ENCODE results near the gene FADS6. TPM values are rescaled to one million over a fixed set of nuclear protein-coding genes. Genes with fewer than 3 reads are reported as not detected.
"Not testable (repeated sequence)": the region's sequence is repeated elsewhere in the genome, so short reads cannot be mapped to it uniquely, and the experiment has no call there.

The FADS6 gene
- total and polyA plus RNA-seq, 4 donors, result 1.9 to 8.7 (median 6.3) TPM

DNA sequence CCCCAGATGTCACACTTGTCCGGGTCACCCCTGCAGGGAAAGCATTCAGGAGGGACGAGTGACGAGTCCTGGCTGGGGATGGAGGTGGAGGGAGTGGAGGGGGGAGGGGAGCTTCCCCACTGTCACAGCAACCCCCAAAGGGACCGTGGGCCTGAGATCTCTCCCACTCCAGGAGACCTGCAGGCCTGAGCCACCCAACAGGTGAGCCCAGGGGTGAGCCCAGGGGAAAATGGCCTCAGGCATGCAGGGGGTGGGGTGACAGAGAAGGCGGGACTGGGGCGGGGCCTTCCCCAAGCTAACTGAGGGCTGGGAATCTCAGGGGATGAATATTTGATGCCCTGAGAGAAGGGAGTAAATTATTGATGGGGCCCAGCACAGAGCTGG lies 27.2 kb upstream of the FADS6 start:
- H3K9me3 ChIP-seq (ENCODE audit: control insufficient read depth, insufficient read depth, low read length), result no peaks in the 10 kb centered on the region
- H3K36me3 ChIP-seq (ENCODE audit: control insufficient read depth, insufficient read depth, low read length), result no peaks in the 10 kb centered on the region
- no peak for DNase-seq (ENCODE audit: low read depth in 4 of 6, low spot score in 6 of 6)
- 64% methylated on average over 3 of the region's 6 CpGs for WGBS (ENCODE audit: insufficient coverage)
- H3K4me3 ChIP-seq (ENCODE audit: low read depth, low read length), result no peak overlapping the region
- H3K27ac ChIP-seq (ENCODE audit: low read depth, low read length), result no peak overlapping the region
- H3K4me1 ChIP-seq (ENCODE audit: control insufficient read depth, insufficient read depth, low read length), result peaks cover 41% of the 10 kb centered on the region
- H3K27me3 ChIP-seq (ENCODE audit: control insufficient read depth, insufficient read depth, low read length), result peaks cover 39% of the 10 kb centered on the region

- Histone ChIP-seq H3K4me3 (ENCODE audit: low read depth, low read length) (no peak overlapping the region), H3K27ac (ENCODE audit: low read depth, low read length) (no peak overlapping the region), H3K4me1 (ENCODE audit: control insufficient read depth, insufficient read depth, low read length) (peaks cover 41% of the 10 kb centered on the region), H3K36me3 (ENCODE audit: control insufficient read depth, insufficient read depth, low read length) (no peaks in the 10 kb centered on the region), H3K27me3 (ENCODE audit: control insufficient read depth, insufficient read depth, low read length) (peaks cover 35% of the 10 kb centered on the region), H3K9me3 (ENCODE audit: control insufficient read depth, insufficient read depth, low read length) (no peaks in the 10 kb centered on the region)
- DNase-seq (ENCODE audit: low read depth in 4 of 6, low spot score in 6 of 6), result peak in 1 of 6 donors; percentile 21
- WGBS (ENCODE audit: insufficient coverage), result 80% methylated on average over 27 of the region's 27 CpGs
Observed at GRCh38 chr17:74920306-74920620, 26.8 kb upstream of the FADS6 start.

GRCh38 chr17:74919440-74920305 lies 26.2 kb upstream of the FADS6 start:
- DNase-seq (ENCODE audit: low read depth in 4 of 6, low spot score in 6 of 6), result peak in 1 of 6 donors; percentile 11
- H3K27me3 ChIP-seq (ENCODE audit: control insufficient read depth, insufficient read depth, low read length), result peaks cover 29% of the 10 kb centered on the region
- H3K36me3 ChIP-seq (ENCODE audit: control insufficient read depth, insufficient read depth, low read length), result no peaks in the 10 kb centered on the region
- no peaks in the 10 kb centered on the region for H3K9me3 ChIP-seq (ENCODE audit: control insufficient read depth, insufficient read depth, low read length)
- 68% methylated on average over 67 of the region's 67 CpGs for WGBS (ENCODE audit: insufficient coverage)
- H3K4me3 ChIP-seq (ENCODE audit: low read depth, low read length), result no peak overlapping the region
- peaks cover 38% of the 10 kb centered on the region for H3K4me1 ChIP-seq (ENCODE audit: control insufficient read depth, insufficient read depth, low read length)
- no peak overlapping the region for H3K27ac ChIP-seq (ENCODE audit: low read depth, low read length)

DNA sequence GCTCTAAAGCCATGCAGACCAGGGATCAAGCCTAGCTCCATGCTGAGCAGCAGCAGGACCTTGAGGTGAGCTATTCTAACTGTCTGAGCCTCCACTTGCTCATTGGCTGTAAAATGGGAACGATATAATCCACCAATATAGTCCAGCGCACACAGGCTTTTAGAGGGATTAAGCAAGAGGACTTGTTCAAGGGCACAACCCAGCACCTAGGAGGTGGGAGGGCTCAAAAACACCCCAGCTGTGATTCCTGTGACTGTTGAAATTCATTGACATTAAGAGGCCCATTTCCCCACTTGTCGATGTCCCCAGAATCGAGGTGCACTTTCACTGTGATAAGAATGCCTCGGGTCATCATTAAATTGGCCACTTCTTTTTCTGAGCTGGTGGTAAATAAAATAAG lies 25.5 kb upstream of the FADS6 start:
- Histone ChIP-seq H3K4me1 (ENCODE audit: control insufficient read depth, insufficient read depth, low read length) (peaks cover 30% of the 10 kb centered on the region), H3K9me3 (ENCODE audit: control insufficient read depth, insufficient read depth, low read length) (no peaks in the 10 kb centered on the region), H3K27ac (ENCODE audit: low read depth, low read length) (no peak overlapping the region), H3K36me3 (ENCODE audit: control insufficient read depth, insufficient read depth, low read length) (no peaks in the 10 kb centered on the region), H3K27me3 (ENCODE audit: control insufficient read depth, insufficient read depth, low read length) (peaks cover 22% of the 10 kb centered on the region), H3K4me3 (ENCODE audit: low read depth, low read length) (no peak overlapping the region)
- 100% methylated on average over 2 of the region's 5 CpGs for WGBS (ENCODE audit: insufficient coverage)
- DNase-seq (ENCODE audit: low read depth in 4 of 6, low spot score in 6 of 6), result no peak

- no peaks in the 10 kb centered on the region for H3K9me3 ChIP-seq (ENCODE audit: control insufficient read depth, insufficient read depth, low read length)
- no peak for DNase-seq (ENCODE audit: low read depth in 4 of 6, low spot score in 6 of 6)
- H3K27ac ChIP-seq (ENCODE audit: low read depth, low read length), result no peak overlapping the region
- H3K4me1 ChIP-seq (ENCODE audit: control insufficient read depth, insufficient read depth, low read length), result peaks cover 17% of the 10 kb centered on the region
- no peak overlapping the region for H3K4me3 ChIP-seq (ENCODE audit: low read depth, low read length)
- peaks cover 8% of the 10 kb centered on the region for H3K27me3 ChIP-seq (ENCODE audit: control insufficient read depth, insufficient read depth, low read length)
- no peaks in the 10 kb centered on the region for H3K36me3 ChIP-seq (ENCODE audit: control insufficient read depth, insufficient read depth, low read length)
- 71% methylated on average over 7 of the region's 10 CpGs for WGBS (ENCODE audit: insufficient coverage)
Observed at GRCh38 chr17:74917430-74917829, 24.0 kb upstream of the FADS6 start.

- peaks cover 5% of the 10 kb centered on the region for H3K27me3 ChIP-seq (ENCODE audit: control insufficient read depth, insufficient read depth, low read length)
- WGBS (ENCODE audit: insufficient coverage), result 96% methylated on average over 11 of the region's 11 CpGs
Observed at GRCh38 chr17:74916851-74917199, 23.4 kb upstream of the FADS6 start.

DNA sequence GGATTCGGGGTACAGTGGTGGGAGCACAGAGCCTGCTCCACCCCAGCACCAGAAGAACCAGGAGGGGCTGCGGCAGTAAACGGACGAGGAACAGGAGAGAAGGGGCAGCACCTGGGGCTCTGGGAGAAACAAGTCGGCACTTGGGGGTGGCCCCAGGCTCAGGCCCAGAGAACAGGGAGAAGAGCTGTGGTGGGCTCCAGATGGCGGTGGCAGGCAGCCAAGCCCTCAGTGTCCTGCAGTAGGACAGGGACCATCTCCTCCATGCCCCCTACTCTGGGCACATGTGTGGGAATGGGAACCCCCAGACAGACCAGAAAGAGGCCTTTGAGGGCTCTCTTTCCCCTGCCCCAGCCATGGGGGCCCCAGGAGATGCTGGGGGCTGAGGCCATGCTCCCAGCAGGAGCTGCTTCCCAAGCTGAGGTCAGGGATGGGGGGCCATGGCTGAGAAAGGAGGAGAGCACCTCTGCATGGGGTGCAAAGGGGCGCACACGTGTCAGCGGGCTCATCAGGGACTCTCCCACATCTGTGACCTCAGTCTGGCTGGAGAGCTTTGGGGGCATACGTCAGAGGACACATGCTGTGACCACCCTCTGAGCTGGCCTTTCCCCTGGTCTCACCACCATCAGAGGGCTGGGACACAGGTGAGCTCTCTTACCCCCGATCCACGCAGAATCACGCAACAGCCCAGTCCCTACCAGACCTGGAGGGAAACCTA lies 22.9 kb upstream of the FADS6 start:
- H3K4me1 ChIP-seq (ENCODE audit: control insufficient read depth, insufficient read depth, low read length), result peaks cover 8% of the 10 kb centered on the region
- no peak overlapping the region for H3K4me3 ChIP-seq (ENCODE audit: low read depth, low read length)
- H3K9me3 ChIP-seq (ENCODE audit: control insufficient read depth, insufficient read depth, low read length), result no peaks in the 10 kb centered on the region
- no peak for DNase-seq (ENCODE audit: low read depth in 4 of 6, low spot score in 6 of 6)
- 71% methylated on average over 12 of the region's 13 CpGs for WGBS (ENCODE audit: insufficient coverage)
- H3K27ac ChIP-seq (ENCODE audit: low read depth, low read length), result no peak overlapping the region
- H3K36me3 ChIP-seq (ENCODE audit: control insufficient read depth, insufficient read depth, low read length), result no peaks in the 10 kb centered on the region
- H3K27me3 ChIP-seq (ENCODE audit: control insufficient read depth, insufficient read depth, low read length), result peaks cover 1% of the 10 kb centered on the region

More at GRCh38 chr17:74916851-74917199, 23.4 kb upstream of the FADS6 start:
- peaks cover 13% of the 10 kb centered on the region for H3K4me1 ChIP-seq (ENCODE audit: control insufficient read depth, insufficient read depth, low read length)
- DNase-seq (ENCODE audit: low read depth in 4 of 6, low spot score in 6 of 6), result no peak
- H3K4me3 ChIP-seq (ENCODE audit: low read depth, low read length), result no peak overlapping the region
- no peak overlapping the region for H3K27ac ChIP-seq (ENCODE audit: low read depth, low read length)
- H3K36me3 ChIP-seq (ENCODE audit: control insufficient read depth, insufficient read depth, low read length), result no peaks in the 10 kb centered on the region
- no peaks in the 10 kb centered on the region for H3K9me3 ChIP-seq (ENCODE audit: control insufficient read depth, insufficient read depth, low read length)

DNA sequence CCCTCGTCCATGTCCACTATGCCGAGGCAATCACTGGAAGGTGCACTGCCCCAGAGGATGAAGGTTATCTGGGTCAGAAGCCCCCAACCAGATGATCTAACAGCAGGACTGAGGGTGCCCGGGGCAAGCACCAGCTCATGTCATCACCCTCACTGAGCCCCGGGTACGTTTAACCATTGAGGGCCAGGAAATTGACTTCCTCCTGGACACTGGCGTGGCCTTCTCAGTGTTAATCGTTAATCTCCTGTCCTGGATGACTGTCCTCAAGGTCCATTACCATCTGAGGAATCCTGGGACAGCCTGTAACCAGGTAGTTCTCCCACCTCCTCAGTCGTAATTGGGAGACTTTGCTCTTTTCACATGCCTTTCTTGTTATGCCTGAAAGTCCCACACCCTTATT lies 18.0 kb upstream of the FADS6 start:
- 83% methylated on average over 7 of the region's 8 CpGs for WGBS (ENCODE audit: insufficient coverage)
- H3K27ac ChIP-seq (ENCODE audit: low read depth, low read length); H3K36me3 ChIP-seq (ENCODE audit: control insufficient read depth, insufficient read depth, low read length); H3K9me3 ChIP-seq (ENCODE audit: control insufficient read depth, insufficient read depth, low read length); DNase-seq (ENCODE audit: low read depth in 4 of 6, low spot score in 6 of 6); H3K4me1 ChIP-seq (ENCODE audit: control insufficient read depth, insufficient read depth, low read length); H3K4me3 ChIP-seq (ENCODE audit: low read depth, low read length); H3K27me3 ChIP-seq (ENCODE audit: control insufficient read depth, insufficient read depth, low read length): not testable (repeated sequence)

GRCh38 chr17:74909097-74909496 lies 15.7 kb upstream of the FADS6 start:
- not testable (repeated sequence) for H3K27me3 ChIP-seq (ENCODE audit: control insufficient read depth, insufficient read depth, low read length); H3K27ac ChIP-seq (ENCODE audit: low read depth, low read length); DNase-seq (ENCODE audit: low read depth in 4 of 6, low spot score in 6 of 6); H3K4me1 ChIP-seq (ENCODE audit: control insufficient read depth, insufficient read depth, low read length); H3K9me3 ChIP-seq (ENCODE audit: control insufficient read depth, insufficient read depth, low read length); H3K36me3 ChIP-seq (ENCODE audit: control insufficient read depth, insufficient read depth, low read length); H3K4me3 ChIP-seq (ENCODE audit: low read depth, low read length)
- WGBS (ENCODE audit: insufficient coverage), result 68% methylated on average over 4 of the region's 4 CpGs

DNA sequence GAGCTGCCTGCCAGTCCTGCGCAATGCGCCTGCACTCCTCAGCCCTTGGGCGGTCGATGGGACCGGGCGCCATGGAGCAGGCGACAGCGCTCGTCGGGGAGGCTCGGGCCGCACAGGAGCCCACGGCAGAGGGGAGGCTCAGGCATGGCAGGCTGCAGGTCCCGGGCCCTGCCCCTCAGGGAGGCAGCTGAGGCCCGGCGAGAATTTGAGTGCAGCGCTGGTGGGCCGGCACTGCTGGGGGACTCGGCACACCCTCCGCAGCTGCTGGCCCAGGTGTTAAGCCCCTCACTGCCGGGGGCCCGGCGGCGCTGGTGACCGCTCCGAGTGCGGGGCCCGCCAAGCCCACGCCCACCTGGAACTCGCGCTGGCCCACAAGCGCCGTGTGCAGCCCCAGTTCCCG lies 13.6 kb upstream of the FADS6 start:
- Histone ChIP-seq H3K36me3 (ENCODE audit: control insufficient read depth, insufficient read depth, low read length) (no peaks in the 10 kb centered on the region), H3K9me3 (ENCODE audit: control insufficient read depth, insufficient read depth, low read length) (no peaks in the 10 kb centered on the region), H3K27ac (ENCODE audit: low read depth, low read length) (no peak overlapping the region), H3K4me1 (ENCODE audit: control insufficient read depth, insufficient read depth, low read length) (no peaks in the 10 kb centered on the region), H3K27me3 (ENCODE audit: control insufficient read depth, insufficient read depth, low read length) (peaks cover 7% of the 10 kb centered on the region), H3K4me3 (ENCODE audit: low read depth, low read length) (no peak overlapping the region)
- 95% methylated on average over 34 of the region's 34 CpGs for WGBS (ENCODE audit: insufficient coverage)
- DNase-seq (ENCODE audit: low read depth in 4 of 6, low spot score in 6 of 6), result no peak

All from spinal cord (tissue), 10 donors.